ENCODE results near the gene CPB2. TPM values are rescaled to one million over a fixed set of nuclear protein-coding genes. Genes with fewer than 3 reads are reported as not detected.

CPB2 gene
- total RNA-seq, 1 donor, result not detected

DNA sequence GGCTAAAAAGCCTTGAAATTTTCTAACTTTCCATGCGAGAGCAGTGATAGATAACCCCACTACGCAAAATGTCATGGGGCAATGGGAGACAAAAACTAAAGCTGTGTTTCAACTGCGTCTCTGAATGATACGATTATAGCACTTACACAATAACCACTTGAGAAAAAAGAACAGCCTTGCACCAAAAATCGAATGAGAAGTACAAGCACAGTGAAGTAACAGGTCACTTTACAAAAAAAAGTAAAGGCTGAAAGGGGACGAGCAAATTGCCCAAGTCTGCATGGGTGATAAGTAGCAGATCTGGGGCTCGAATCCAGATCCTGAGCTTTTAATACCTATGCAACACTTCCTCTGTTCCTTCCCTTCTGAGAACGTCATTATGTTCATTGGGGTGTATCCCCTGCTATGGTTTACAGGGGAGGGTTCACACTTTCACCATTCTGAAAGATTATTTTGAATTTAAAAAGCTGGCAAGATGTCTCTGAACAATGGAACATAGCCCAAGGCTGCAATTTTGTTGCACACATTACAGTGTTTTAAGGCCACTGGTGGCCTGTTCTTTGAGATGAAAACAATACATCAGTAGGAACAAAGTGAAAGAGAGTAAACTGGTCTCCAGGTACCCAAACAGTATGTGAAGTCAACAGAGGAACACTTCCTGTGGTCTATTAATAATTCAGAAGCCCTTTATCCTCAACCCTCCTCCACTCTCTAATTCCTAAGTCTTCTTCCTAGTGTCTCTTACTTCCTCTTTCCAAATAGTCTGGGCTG is 3.2 kb downstream of the CPB2 start:
- Histone ChIP-seq H2AFZ (ENCODE audit: low read length) (no peak overlapping the region), H3K79me2 (ENCODE audit: insufficient read depth, low read length) (no peaks in the 10 kb centered on the region), H3K36me3 (ENCODE audit: insufficient read depth, low read length) (no peaks in the 10 kb centered on the region), H3K4me1 (ENCODE audit: insufficient read depth, low read length) (no peaks in the 10 kb centered on the region), H3K4me2 (ENCODE audit: insufficient read depth, low read length) (no peak overlapping the region), H3K9me3 (ENCODE audit: low read depth, low read length) (no peaks in the 10 kb centered on the region), H4K20me1 (ENCODE audit: insufficient read depth, low read length) (no peaks in the 10 kb centered on the region), H3K27me3 (ENCODE audit: insufficient read depth, low read length) (no peaks in the 10 kb centered on the region), H3K27ac (ENCODE audit: low read depth, low read length) (no peak overlapping the region), H3K4me3 (ENCODE audit: insufficient read depth, low read length) (no peak overlapping the region)
- TF ChIP-seq, protein P1, sequence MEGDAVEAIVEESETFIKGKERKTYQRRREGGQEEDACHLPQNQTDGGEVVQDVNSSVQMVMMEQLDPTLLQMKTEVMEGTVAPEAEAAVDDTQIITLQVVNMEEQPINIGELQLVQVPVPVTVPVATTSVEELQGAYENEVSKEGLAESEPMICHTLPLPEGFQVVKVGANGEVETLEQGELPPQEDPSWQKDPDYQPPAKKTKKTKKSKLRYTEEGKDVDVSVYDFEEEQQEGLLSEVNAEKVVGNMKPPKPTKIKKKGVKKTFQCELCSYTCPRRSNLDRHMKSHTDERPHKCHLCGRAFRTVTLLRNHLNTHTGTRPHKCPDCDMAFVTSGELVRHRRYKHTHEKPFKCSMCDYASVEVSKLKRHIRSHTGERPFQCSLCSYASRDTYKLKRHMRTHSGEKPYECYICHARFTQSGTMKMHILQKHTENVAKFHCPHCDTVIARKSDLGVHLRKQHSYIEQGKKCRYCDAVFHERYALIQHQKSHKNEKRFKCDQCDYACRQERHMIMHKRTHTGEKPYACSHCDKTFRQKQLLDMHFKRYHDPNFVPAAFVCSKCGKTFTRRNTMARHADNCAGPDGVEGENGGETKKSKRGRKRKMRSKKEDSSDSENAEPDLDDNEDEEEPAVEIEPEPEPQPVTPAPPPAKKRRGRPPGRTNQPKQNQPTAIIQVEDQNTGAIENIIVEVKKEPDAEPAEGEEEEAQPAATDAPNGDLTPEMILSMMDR (IDR thresholded peaks at IDR 0.05; ENCODE audit: extremely low read depth, low read depth, low read length), result no peak
- no peak for DNase-seq (ENCODE audit: insufficient read length, low spot score, missing footprints)

DNA sequence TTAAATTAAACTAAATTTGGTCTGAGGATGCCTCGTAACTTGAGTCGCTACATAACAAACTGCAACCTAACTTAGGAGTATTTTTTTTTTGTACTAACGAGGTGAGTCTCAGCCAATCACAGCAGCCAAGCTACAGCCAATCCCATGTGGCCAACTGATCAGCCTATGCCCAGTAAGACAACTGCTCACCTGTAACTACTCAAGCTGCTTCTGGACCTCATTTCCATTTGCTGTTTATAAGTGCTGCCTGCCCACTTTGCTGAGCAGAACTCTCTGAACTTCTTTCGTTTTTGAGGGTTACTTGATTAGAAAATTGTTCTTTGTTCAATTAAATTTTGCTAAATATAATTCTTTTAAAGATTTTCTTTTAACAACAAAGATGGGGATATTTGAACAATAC is 3.8 kb downstream of the CPB2 start:
- Histone ChIP-seq H3K4me1 (ENCODE audit: insufficient read depth, low read length) (no peaks in the 10 kb centered on the region), H3K9me3 (ENCODE audit: low read depth, low read length) (no peaks in the 10 kb centered on the region), H3K27me3 (ENCODE audit: insufficient read depth, low read length) (no peaks in the 10 kb centered on the region), H2AFZ (ENCODE audit: low read length) (no peak overlapping the region), H3K79me2 (ENCODE audit: insufficient read depth, low read length) (no peaks in the 10 kb centered on the region), H3K4me3 (ENCODE audit: insufficient read depth, low read length) (no peak overlapping the region), H3K36me3 (ENCODE audit: insufficient read depth, low read length) (no peaks in the 10 kb centered on the region), H3K4me2 (ENCODE audit: insufficient read depth, low read length) (no peak overlapping the region), H3K27ac (ENCODE audit: low read depth, low read length) (no peak overlapping the region), H4K20me1 (ENCODE audit: insufficient read depth, low read length) (no peaks in the 10 kb centered on the region)
- no peak for DNase-seq (ENCODE audit: insufficient read length, low spot score, missing footprints)
- TF ChIP-seq, protein P1 (IDR thresholded peaks at IDR 0.05; ENCODE audit: extremely low read depth, low read depth, low read length), result no peak

DNA sequence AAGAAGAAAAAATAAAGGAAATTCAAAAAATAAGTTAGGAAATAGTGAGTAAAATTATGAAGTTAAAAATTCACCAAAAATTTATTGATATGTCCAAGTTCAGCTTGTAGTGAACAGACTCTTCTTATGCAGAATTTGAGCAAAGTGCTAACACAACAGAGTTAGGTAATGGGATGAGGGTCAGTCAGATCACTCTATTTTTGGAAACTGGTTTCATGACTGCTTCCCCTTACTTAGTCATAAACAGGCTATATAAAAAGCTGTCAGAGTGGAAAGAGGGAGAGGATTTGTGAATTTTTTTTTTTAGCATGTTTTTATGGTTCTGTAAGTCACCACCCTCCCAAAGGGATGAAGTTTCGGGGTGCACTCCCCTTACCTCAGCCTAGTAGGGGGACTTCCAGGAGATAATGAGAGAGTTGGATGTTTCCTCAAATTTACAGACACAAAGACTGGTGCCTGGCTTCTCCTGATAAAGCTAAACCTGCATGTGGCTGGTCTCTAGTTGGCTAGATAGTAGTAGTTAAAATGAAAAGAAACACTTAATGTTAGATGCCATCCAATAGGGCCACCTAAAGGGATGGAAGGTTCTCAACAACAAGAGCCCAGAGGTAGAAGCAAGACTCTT is 4.5 kb downstream of the CPB2 start:
- no peaks in the 10 kb centered on the region for H3K79me2 ChIP-seq (ENCODE audit: insufficient read depth, low read length)
- H2AFZ ChIP-seq (ENCODE audit: low read length), result no peak overlapping the region
- H3K4me1 ChIP-seq (ENCODE audit: insufficient read depth, low read length), result no peaks in the 10 kb centered on the region
- TF ChIP-seq, protein P1 (IDR thresholded peaks at IDR 0.05; ENCODE audit: extremely low read depth, low read depth, low read length), result no peak
- H3K27ac ChIP-seq (ENCODE audit: low read depth, low read length), result no peak overlapping the region
- H4K20me1 ChIP-seq (ENCODE audit: insufficient read depth, low read length), result no peaks in the 10 kb centered on the region
- H3K36me3 ChIP-seq (ENCODE audit: insufficient read depth, low read length), result no peaks in the 10 kb centered on the region
- no peak overlapping the region for H3K4me2 ChIP-seq (ENCODE audit: insufficient read depth, low read length)
- no peak overlapping the region for H3K4me3 ChIP-seq (ENCODE audit: insufficient read depth, low read length)
- H3K9me3 ChIP-seq (ENCODE audit: low read depth, low read length), result no peaks in the 10 kb centered on the region
- DNase-seq (ENCODE audit: insufficient read length, low spot score, missing footprints), result no peak
- no peaks in the 10 kb centered on the region for H3K27me3 ChIP-seq (ENCODE audit: insufficient read depth, low read length)

DNA sequence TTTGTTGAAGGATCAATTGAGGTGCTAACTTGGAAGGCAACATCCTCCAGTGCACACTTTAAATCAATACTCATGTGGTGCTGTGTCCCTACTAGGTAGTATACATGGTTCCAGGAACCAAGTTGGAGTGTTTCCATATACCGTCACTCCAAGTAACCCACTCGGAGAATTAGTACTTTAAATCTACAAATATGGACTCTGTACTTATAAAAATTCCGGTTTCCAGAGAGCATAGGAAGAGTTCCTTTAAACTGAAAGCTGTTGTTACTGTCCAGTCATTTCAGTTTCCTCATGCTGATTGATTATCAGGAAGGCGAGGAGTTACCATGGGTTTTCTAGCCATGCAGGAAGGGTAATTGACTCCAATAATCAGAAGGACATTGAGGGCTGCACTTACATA is 7.2 kb downstream of the CPB2 start:
- H3K4me3 ChIP-seq (ENCODE audit: insufficient read depth, low read length), result no peak overlapping the region
- H4K20me1 ChIP-seq (ENCODE audit: insufficient read depth, low read length), result no peaks in the 10 kb centered on the region
- no peaks in the 10 kb centered on the region for H3K79me2 ChIP-seq (ENCODE audit: insufficient read depth, low read length)
- no peak overlapping the region for H3K4me2 ChIP-seq (ENCODE audit: insufficient read depth, low read length)
- H3K4me1 ChIP-seq (ENCODE audit: insufficient read depth, low read length), result no peaks in the 10 kb centered on the region
- H2AFZ ChIP-seq (ENCODE audit: low read length), result no peak overlapping the region
- DNase-seq (ENCODE audit: insufficient read length, low spot score, missing footprints), result no peak
- TF ChIP-seq, protein P1 (IDR thresholded peaks at IDR 0.05; ENCODE audit: extremely low read depth, low read depth, low read length), result no peak
- H3K27ac ChIP-seq (ENCODE audit: low read depth, low read length), result no peak overlapping the region
- H3K9me3 ChIP-seq (ENCODE audit: low read depth, low read length), result no peaks in the 10 kb centered on the region
- H3K36me3 ChIP-seq (ENCODE audit: insufficient read depth, low read length), result no peaks in the 10 kb centered on the region
- peaks cover 4% of the 10 kb centered on the region for H3K27me3 ChIP-seq (ENCODE audit: insufficient read depth, low read length)

All from osteoblast (primary cell).